MM.1S (cell line): ENCODE measurements around the gene ZBTB46.

Experiments used
- EZH2 ChIP-seq: fragments of 300-600 bp; sonication (generic); optimal IDR thresholded peaks from 2 replicates; pipeline ENCODE3; 2017; ENCODE audit warnings: low read depth, mild to moderate bottlenecking, antibody characterized with exemption, low read length, mixed read lengths
- EZH2phosphoT487 ChIP-seq: fragments of 300-600 bp; sonication (generic); IDR thresholded peaks from 2 replicates; pipeline ENCODE4 v1.6.1; 2018; ENCODE audit warnings: antibody characterized with exemption, low read length
- TF ChIP-seq, protein P1 (sequence below): fragments of 300-600 bp; sonication (generic); IDR thresholded peaks from 2 replicates; pipeline ENCODE4 v1.5.1; 2016; ENCODE audit warnings: antibody characterized with exemption, low read length, mixed read lengths

DNA sequence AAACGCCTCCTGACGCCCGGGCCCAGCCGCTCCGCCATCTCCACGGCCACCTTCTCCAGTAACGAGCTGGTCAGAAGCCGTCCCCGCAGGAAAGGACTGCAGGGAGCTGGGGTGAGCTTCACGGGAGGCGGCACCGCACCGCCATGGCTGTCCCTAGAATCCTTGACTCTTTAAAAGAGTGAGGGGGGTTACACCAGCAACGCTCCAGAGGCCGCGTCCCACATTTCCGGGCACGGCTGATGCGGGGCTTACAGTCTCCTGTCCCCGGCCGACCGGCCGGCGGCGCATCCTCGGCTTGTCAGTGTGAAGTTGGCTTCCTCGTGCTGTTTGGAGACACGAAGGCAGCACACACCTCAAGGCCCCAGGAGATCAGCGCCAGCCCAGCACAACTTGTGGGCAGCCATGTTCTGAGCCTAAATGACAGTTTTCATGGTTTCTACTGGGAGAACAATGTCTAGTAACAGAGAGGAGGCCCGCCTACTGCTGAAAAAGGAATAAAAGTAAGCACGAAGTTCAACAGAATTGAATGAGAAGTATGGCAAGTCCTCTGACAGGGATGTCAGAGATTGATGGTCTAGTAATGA is 61.1 kb downstream of the ZBTB46 start:
- TF ChIP-seq, protein P1, sequence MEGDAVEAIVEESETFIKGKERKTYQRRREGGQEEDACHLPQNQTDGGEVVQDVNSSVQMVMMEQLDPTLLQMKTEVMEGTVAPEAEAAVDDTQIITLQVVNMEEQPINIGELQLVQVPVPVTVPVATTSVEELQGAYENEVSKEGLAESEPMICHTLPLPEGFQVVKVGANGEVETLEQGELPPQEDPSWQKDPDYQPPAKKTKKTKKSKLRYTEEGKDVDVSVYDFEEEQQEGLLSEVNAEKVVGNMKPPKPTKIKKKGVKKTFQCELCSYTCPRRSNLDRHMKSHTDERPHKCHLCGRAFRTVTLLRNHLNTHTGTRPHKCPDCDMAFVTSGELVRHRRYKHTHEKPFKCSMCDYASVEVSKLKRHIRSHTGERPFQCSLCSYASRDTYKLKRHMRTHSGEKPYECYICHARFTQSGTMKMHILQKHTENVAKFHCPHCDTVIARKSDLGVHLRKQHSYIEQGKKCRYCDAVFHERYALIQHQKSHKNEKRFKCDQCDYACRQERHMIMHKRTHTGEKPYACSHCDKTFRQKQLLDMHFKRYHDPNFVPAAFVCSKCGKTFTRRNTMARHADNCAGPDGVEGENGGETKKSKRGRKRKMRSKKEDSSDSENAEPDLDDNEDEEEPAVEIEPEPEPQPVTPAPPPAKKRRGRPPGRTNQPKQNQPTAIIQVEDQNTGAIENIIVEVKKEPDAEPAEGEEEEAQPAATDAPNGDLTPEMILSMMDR = no peak
- TF ChIP-seq EZH2 (no peak), EZH2phosphoT487 (no peak)
